ENCODE data around the gene STRADA.

- TF ChIP-seq TAF1 (IDR thresholded peaks at IDR 0.05; ENCODE audit: borderline replicate concordance, low read depth, low read length) (no peak), POLR2A (IDR thresholded peaks at IDR 0.05; ENCODE audit: low read depth, low read length) (no peak)
These were observed 45.5 kb upstream of the STRADA start for GRCh38 chr17:63786971-63787711.
